ENCODE results near the gene MSI2. TPM values are rescaled to one million over a fixed set of nuclear protein-coding genes. Genes with fewer than 3 reads are reported as not detected.

The MSI2 gene
- total RNA-seq, 6 experiments from 2014 or later, result 12.0 to 22.6 (median 19.4) TPM

DNA sequence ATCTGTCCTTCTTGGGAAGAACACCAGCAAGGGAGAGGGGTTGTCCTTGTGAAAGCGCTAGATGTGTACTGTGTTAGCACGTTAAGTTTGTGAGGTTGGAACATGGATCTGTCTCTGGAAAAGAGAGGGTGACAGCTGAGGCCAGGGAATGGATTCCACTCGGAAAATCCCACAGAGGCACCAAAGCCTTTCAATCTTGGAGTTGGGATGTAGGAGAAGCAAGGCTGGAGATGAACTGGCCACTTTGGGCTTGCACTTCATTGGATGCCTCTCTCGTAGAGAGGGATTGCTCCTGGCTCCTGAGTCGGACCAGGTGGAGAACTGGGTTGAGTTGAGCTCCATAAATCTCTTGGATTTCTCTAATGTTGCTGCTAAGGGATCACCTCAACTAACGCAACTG is 421.5 kb downstream of the MSI2 start:
- no peaks in the 10 kb centered on the region for H3K4me1 ChIP-seq
- no peaks in the 10 kb centered on the region for H3K36me3 ChIP-seq
- 97% methylated on average over 4 of the region's 6 CpGs for WGBS (ENCODE audit: insufficient coverage, low coverage, low lambda C conversion rate, missing lambda C conversion rate)
- ATAC-seq (no peak), DNase-seq (no peak)
- no peak for TF ChIP-seq POLR2A (IDR thresholded peaks at IDR 0.05)
- TF ChIP-seq, protein P1, sequence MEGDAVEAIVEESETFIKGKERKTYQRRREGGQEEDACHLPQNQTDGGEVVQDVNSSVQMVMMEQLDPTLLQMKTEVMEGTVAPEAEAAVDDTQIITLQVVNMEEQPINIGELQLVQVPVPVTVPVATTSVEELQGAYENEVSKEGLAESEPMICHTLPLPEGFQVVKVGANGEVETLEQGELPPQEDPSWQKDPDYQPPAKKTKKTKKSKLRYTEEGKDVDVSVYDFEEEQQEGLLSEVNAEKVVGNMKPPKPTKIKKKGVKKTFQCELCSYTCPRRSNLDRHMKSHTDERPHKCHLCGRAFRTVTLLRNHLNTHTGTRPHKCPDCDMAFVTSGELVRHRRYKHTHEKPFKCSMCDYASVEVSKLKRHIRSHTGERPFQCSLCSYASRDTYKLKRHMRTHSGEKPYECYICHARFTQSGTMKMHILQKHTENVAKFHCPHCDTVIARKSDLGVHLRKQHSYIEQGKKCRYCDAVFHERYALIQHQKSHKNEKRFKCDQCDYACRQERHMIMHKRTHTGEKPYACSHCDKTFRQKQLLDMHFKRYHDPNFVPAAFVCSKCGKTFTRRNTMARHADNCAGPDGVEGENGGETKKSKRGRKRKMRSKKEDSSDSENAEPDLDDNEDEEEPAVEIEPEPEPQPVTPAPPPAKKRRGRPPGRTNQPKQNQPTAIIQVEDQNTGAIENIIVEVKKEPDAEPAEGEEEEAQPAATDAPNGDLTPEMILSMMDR (IDR thresholded peaks at IDR 0.05), result no peak
- intact Hi-C loops (cut with DNase I), result no loop called here
- no peak overlapping the region for H3K4me3 ChIP-seq
- H3K27ac ChIP-seq, result no peak overlapping the region
- H3K9me3 ChIP-seq, result no peaks in the 10 kb centered on the region
- H3K27me3 ChIP-seq, result no peaks in the 10 kb centered on the region

DNA sequence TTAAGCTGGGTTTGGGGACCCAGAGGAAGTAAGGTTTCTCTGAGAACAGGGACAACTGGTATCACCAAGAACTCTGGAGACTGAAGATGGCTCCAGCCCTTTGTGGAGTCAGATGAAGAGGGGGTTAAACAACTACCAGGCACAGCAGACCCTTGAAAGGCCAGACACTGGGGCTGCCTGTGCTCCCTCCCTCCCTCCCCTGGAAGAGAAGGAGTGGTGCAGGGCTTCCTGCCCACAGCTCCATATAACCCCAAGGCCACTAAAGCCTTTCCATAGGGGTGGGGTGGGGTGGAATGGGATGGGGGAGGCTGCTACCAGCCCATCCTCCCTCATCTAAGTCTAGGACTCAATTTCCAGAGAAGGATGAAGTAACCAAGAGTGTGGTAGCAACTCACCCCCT is 422.1 kb downstream of the MSI2 start:
- no peak for ATAC-seq
- Histone ChIP-seq H3K36me3 (no peaks in the 10 kb centered on the region), H3K27ac (no peak overlapping the region), H3K4me1 (no peaks in the 10 kb centered on the region), H3K4me3 (no peak overlapping the region), H3K27me3 (no peaks in the 10 kb centered on the region), H3K9me3 (no peaks in the 10 kb centered on the region)
- no peak for DNase-seq
- TF ChIP-seq POLR2A (IDR thresholded peaks at IDR 0.05), result no peak
- TF ChIP-seq, protein P1 (IDR thresholded peaks at IDR 0.05), result no peak
- intact Hi-C loops (cut with DNase I), result no loop called here

DNA sequence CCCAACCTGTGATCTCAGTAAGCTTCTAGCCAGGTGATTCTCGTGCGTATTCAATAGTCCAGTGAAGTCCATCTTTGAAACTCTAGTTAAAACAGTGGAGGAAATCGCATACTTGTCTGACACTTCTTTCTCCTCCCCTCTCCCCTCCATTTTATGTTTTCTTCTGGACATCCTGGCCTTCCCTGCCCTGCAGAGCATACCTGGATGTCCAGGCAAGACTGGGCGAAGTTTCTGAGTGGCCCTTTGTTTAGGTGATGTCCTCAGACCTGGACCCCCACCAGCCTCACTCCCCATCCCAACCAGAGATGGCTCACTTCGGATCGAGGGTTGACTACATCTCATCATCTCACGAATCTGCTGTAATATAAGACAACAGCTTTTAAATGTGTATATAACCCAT is 423.0 kb downstream of the MSI2 start:
- Histone ChIP-seq H3K4me3 (no peak overlapping the region), H3K36me3 (no peaks in the 10 kb centered on the region), H3K27ac (no peak overlapping the region), H3K9me3 (no peaks in the 10 kb centered on the region), H3K4me1 (no peaks in the 10 kb centered on the region), H3K27me3 (no peaks in the 10 kb centered on the region)
- 88% methylated on average over 7 of the region's 7 CpGs for WGBS (ENCODE audit: insufficient coverage, low coverage, low lambda C conversion rate, missing lambda C conversion rate)
- intact Hi-C loops (cut with DNase I), result no loop called here
- ATAC-seq (no peak), DNase-seq (no peak)
- TF ChIP-seq, protein P1 (IDR thresholded peaks at IDR 0.05), result no peak
- no peak for TF ChIP-seq POLR2A (IDR thresholded peaks at IDR 0.05)

- no peak for ATAC-seq
- TF ChIP-seq, protein P1 (IDR thresholded peaks at IDR 0.05), result no peak
- no peak for TF ChIP-seq POLR2A (IDR thresholded peaks at IDR 0.05)
- H3K4me3 ChIP-seq, result no peak overlapping the region
- no peaks in the 10 kb centered on the region for H3K4me1 ChIP-seq
- H3K36me3 ChIP-seq, result no peaks in the 10 kb centered on the region
- DNase-seq, result no peak
- intact Hi-C loops (cut with DNase I), result no loop called here
- H3K27me3 ChIP-seq, result no peaks in the 10 kb centered on the region
- no peaks in the 10 kb centered on the region for H3K9me3 ChIP-seq
- WGBS (ENCODE audit: insufficient coverage, low coverage, low lambda C conversion rate, missing lambda C conversion rate), result 91% methylated on average over 10 of the region's 10 CpGs
- H3K27ac ChIP-seq, result no peak overlapping the region
Measured at GRCh38 chr17:57679906-57680695, 423.8 kb downstream of the MSI2 start.

Data from right lobe of liver (tissue), 6 donors.